GM23248 (cell line): ENCODE data around the gene DKC1. TPM values are rescaled to one million over a fixed set of nuclear protein-coding genes. Genes with fewer than 3 reads are reported as not detected.

ENCODE experiments used
- DNase-seq: peaks from one replicate; pipeline ENCODE4 v3.0.0-alpha.2; 2015
- H2AFZ ChIP-seq: fragments of 200-600 bp; sonication (generic); 2 replicates; pipeline ENCODE4 v1.6.1; 2016; ENCODE audit warnings: antibody characterized with exemption
- H3F3A ChIP-seq: fragments of 200-600 bp; sonication (generic); 2 replicates; pipeline ENCODE4 v1.6.1; 2016; ENCODE audit warnings: mild to moderate bottlenecking, antibody characterized with exemption, mixed run types; ENCODE audit not compliant: insufficient read depth
- H3K27ac ChIP-seq: fragments of 200-600 bp; sonication (generic); 2 replicates; pipeline ENCODE4 v1.5.1; 2016; ENCODE audit warnings: mild to moderate bottlenecking
- H3K27me3 ChIP-seq: fragments of 200-600 bp; sonication (generic); replicated peaks from 2 replicates; pipeline ENCODE4 v1.6.1; 2016; ENCODE audit warnings: mild to moderate bottlenecking; ENCODE audit not compliant: insufficient read depth
- H3K36me3 ChIP-seq: fragments of 200-600 bp; sonication (generic); 2 replicates; pipeline ENCODE4 v1.6.1; 2016; ENCODE audit warnings: low read depth, mild to moderate bottlenecking
- H3K4me1 ChIP-seq: fragments of 200-600 bp; sonication (generic); 2 replicates; pipeline ENCODE4 v1.6.1; 2016; ENCODE audit warnings: mild to moderate bottlenecking; ENCODE audit not compliant: insufficient read depth
- H3K4me2 ChIP-seq: fragments of 200-600 bp; sonication (generic); one replicate; pipeline ENCODE4 v1.6.1; 2016; ENCODE audit warnings: mild to moderate bottlenecking; ENCODE audit not compliant: unreplicated experiment
- H3K4me3 ChIP-seq: fragments of 200-600 bp; sonication (generic); 2 replicates; pipeline ENCODE4 v1.5.1; 2016; ENCODE audit warnings: mild to moderate bottlenecking
- H3K79me2 ChIP-seq: fragments of 200-600 bp; sonication (generic); 2 replicates; pipeline ENCODE4 v1.6.1; 2016; ENCODE audit warnings: mild to moderate bottlenecking; ENCODE audit not compliant: insufficient read depth
- H3K9ac ChIP-seq: fragments of 200-600 bp; sonication (generic); 2 replicates; pipeline ENCODE4 v1.6.1; 2016; ENCODE audit warnings: mild to moderate bottlenecking
- H3K9me2 ChIP-seq: fragments of 200-600 bp; sonication (generic); 2 replicates; pipeline ENCODE4 v1.6.1; 2016; ENCODE audit warnings: mixed run types, mild to moderate bottlenecking, moderate library complexity; ENCODE audit not compliant: insufficient read depth
- H3K9me3 ChIP-seq: fragments of 200-600 bp; sonication (generic); one replicate; pipeline ENCODE4 v1.6.1; 2017; ENCODE audit warnings: low read depth
- H4K20me1 ChIP-seq: fragments of 200-600 bp; sonication (generic); 2 replicates; pipeline ENCODE4 v1.6.0; 2016; ENCODE audit not compliant: insufficient read depth
- EZH2 ChIP-seq: fragments of 200-600 bp; sonication (generic); IDR thresholded peaks from 2 replicates; pipeline ENCODE4 v1.6.1; 2018; ENCODE audit warnings: antibody characterized with exemption, mild to moderate bottlenecking; ENCODE audit not compliant: insufficient read depth, poor library complexity, severe bottlenecking
- EZH2phosphoT487 ChIP-seq: fragments of 200-600 bp; sonication (generic); IDR thresholded peaks from 2 replicates; pipeline ENCODE4 v1.6.1; 2018; ENCODE audit warnings: antibody characterized with exemption, moderate library complexity, mild to moderate bottlenecking, low read depth; ENCODE audit not compliant: insufficient read depth
- WGBS, 2 experiments: methylation state at CpG; one replicate each; pipeline ENCODE4 v1.1.6; 2015 to 2017; ENCODE audit warnings: low lambda C conversion rate in 2 of 2, low coverage in 1 of 2; ENCODE audit errors: missing lambda C conversion rate in 2 of 2; 5-methylcytosine and 5-hydroxymethylcytosine counted together
- in situ Hi-C: fragments of 300-500 bp; cut with MboI; formaldehyde crosslinking; loops from 2 replicates; pipeline ENCODE4 v1.15.0; 2020
- polyA plus RNA-seq: library from polyadenylated mRNA; unstranded; fragments of >200 nt; fragmentation: Nextera tagmentation; extraction: Ambion mirVana; gene quantifications from 2 replicates; pipeline ENCODE4 v1.2.1, GENCODE V29; 2016
- total RNA-seq: library from RNA; depleted of rRNA; stranded (reverse); fragments of >200 nt; shearing (Covaris generic); gene quantifications from 2 replicates; pipeline ENCODE4 v1.2.3, GENCODE V29; 2014

The DKC1 gene
- total and polyA plus RNA-seq, 2 experiments from 2014 or later = 40.1 to 42.9 TPM

DNA sequence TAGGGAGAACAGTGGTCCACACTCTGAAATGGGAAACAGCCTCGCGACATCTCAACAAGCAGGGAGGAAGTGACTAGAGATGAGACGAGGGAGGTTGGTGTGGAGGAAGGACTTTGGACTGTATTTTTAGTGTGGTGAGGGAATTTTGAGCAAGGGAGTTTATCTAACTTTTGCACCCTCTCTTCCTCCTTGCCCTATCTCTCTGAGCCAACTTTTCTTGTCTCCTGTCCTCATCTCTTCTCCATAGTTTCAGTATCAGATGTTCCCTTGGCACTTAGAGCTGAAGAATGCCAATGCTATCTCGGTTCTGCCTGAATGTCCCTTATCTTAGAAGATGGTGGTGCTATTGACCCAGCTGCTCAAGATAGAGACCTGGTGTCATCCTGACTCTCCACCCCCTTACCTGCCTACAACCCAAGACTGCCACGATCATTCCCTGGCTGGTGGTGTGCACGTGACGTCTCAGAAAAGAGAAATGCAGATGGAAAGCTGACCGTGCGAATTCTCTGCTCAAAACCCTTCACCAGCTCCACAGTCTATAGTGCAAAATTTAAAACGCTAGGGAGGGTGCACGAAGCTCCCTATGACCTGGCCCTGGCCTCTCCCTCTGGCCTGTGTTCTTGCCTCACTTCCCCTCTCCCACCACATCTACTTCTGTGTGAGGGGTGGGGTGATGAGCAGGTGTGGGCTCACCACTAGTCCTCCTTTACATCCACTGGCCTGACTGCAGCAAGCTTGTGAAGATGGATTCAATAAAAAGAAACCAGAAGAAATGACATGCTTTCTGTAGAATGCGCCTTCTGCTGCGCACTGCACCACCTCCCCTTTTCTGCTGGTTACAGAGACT is 21.7 kb downstream of the DKC1 start:
- WGBS, 2 experiments = 93 to 99% methylated on average over 10 to 13 of the region's 13 CpGs
- no peak for TF ChIP-seq EZH2
- Histone ChIP-seq H3K4me1 (peaks cover 16% of the 10 kb centered on the region), H3K27ac (no peak overlapping the region), H2AFZ (no peak overlapping the region), H3K36me3 (no peaks in the 10 kb centered on the region), H3K9ac (no peak overlapping the region), H3K9me3 (no peaks in the 10 kb centered on the region), H3K79me2 (no peaks in the 10 kb centered on the region), H3K4me2 (no peak overlapping the region), H3F3A (peaks cover 16% of the 10 kb centered on the region), H4K20me1 (no peaks in the 10 kb centered on the region), H3K4me3 (no peak overlapping the region), H3K9me2 (no peaks in the 10 kb centered on the region), H3K27me3 (no peaks in the 10 kb centered on the region)
- in situ Hi-C loops = no loop called here
- DNase-seq = no peak

DNA sequence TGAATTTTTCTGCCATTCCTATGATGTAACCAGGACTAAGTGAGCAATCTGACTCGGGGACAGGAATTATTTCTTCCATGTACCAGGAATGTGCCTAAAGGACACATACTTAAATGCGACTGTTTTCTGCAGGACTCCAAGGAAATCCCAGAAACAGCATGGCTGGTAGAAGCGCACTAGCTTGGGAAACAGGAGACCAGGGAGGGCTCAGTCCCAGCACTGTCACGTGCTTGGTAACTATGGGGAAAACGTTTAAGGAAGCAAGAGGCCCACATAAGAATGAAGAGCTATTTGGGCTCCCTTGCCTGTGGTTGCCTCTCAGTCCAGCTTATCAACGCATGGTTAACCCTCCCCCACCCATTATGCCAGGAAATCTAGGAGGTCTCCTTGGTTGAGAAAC is 23.1 kb downstream of the DKC1 start:
- no peaks in the 10 kb centered on the region for H3K9me2 ChIP-seq
- DNase-seq = no peak
- WGBS, 2 experiments = 82 to 89% methylated on average over 6 of the region's 6 CpGs
- in situ Hi-C loops = no loop called here
- TF ChIP-seq EZH2phosphoT487 (no peak), EZH2 (no peak)
- H3F3A ChIP-seq = 0 out of 2 replicates have a peak, but pooled peaks cover 10% of the 10 kb centered on the region
- H3K27ac ChIP-seq = no peak overlapping the region
- H3K79me2 ChIP-seq = no peaks in the 10 kb centered on the region
- no peak overlapping the region for H3K9ac ChIP-seq
- no peak overlapping the region for H3K4me2 ChIP-seq
- H3K9me3 ChIP-seq = no peaks in the 10 kb centered on the region
- H3K4me1 ChIP-seq = peaks cover 13% of the 10 kb centered on the region
- H3K36me3 ChIP-seq = no peaks in the 10 kb centered on the region
- H3K4me3 ChIP-seq = no peak overlapping the region
- no peaks in the 10 kb centered on the region for H4K20me1 ChIP-seq
- no peak overlapping the region for H2AFZ ChIP-seq
- H3K27me3 ChIP-seq = no peaks in the 10 kb centered on the region

DNA sequence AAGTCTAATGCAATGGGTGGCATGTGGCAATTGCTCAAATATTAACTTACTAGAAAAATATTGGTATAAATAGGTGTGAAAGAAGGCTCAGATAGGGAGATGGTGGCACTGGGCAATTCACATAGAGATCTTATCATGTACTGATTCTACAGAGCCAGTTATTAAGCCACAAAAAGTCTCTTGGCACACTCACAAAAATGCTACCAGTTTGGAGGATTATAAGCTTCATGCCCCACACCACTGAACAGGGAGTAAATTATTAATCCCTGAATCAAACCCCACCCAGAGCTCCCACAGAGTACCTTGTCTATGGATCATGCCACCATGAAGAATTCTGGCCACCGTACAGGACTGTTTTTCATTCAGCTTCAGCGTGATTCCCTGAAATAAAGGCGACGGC is 28.8 kb downstream of the DKC1 start:
- no peaks in the 10 kb centered on the region for H3K4me1 ChIP-seq
- in situ Hi-C loops = no loop called here
- H3K27ac ChIP-seq = no peak overlapping the region
- H4K20me1 ChIP-seq = no peaks in the 10 kb centered on the region
- no peak for DNase-seq
- H3K9me3 ChIP-seq = no peaks in the 10 kb centered on the region
- WGBS, 2 experiments = 70 to 75% methylated on average over 4 of the region's 4 CpGs
- H3K9me2 ChIP-seq = no peaks in the 10 kb centered on the region
- TF ChIP-seq EZH2phosphoT487 = no peak
- no peak for TF ChIP-seq EZH2
- no peak overlapping the region for H2AFZ ChIP-seq
- H3K4me3 ChIP-seq = no peak overlapping the region
- no peaks in the 10 kb centered on the region for H3F3A ChIP-seq
- H3K9ac ChIP-seq = no peak overlapping the region
- H3K36me3 ChIP-seq = no peaks in the 10 kb centered on the region
- H3K27me3 ChIP-seq = no peaks in the 10 kb centered on the region
- no peaks in the 10 kb centered on the region for H3K79me2 ChIP-seq
- no peak overlapping the region for H3K4me2 ChIP-seq

DNA sequence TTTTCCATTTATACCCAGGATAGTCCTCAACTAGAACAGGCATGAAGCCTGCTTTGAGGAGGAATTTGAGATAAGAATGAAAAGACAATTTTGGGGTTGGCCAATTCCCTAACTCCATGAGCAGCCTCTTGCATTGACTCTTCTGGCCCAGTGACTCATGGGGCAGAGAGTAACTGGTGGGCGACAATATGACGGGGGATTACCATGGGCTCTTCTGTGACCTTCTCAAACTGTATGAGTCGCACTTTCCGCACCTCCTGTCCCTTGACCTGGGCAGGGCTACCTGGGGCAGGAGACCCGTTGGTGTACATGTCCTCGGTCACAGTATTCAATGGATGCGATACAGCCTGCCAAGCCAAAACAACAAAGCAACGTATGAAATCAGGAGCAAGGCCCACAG is 29.3 kb downstream of the DKC1 start:
- Histone ChIP-seq H3K9ac (no peak overlapping the region), H3K4me2 (no peak overlapping the region), H3K9me2 (no peaks in the 10 kb centered on the region), H3K36me3 (no peaks in the 10 kb centered on the region), H4K20me1 (no peaks in the 10 kb centered on the region), H3K4me3 (no peak overlapping the region), H3F3A (no peaks in the 10 kb centered on the region), H3K79me2 (no peaks in the 10 kb centered on the region), H3K9me3 (no peaks in the 10 kb centered on the region), H3K4me1 (no peaks in the 10 kb centered on the region), H3K27me3 (no peaks in the 10 kb centered on the region), H3K27ac (no peak overlapping the region), H2AFZ (no peak overlapping the region)
- in situ Hi-C loops = no loop called here
- no peak for DNase-seq
- TF ChIP-seq EZH2 = no peak
- no peak for TF ChIP-seq EZH2phosphoT487
- 98% methylated on average over 8 of the region's 8 CpGs; no CpG with 5 or more reads in 1 of the 2 experiments for WGBS, 2 experiments
